Esophagus muscularis mucosa (tissue), 4 donors: ENCODE measurements around the gene ACIN1.

Source experiments
- EP300 ChIP-seq: sonication (generic); formaldehyde crosslinking; IDR thresholded peaks from one replicate; pipeline ENCODE4 v1.6.1; 2017; ENCODE audit warnings: antibody characterized with exemption
- POLR2A ChIP-seq: fragments of 450-650 bp; IDR thresholded peaks from one replicate; pipeline ENCODE4 v1.6.1; 2017; ENCODE audit warnings: antibody characterized with exemption, moderate library complexity, mild to moderate bottlenecking, low read depth
- POLR2AphosphoS5 ChIP-seq, 2 donors: sonication (generic); formaldehyde crosslinking; IDR thresholded peaks; one replicate each; pipeline ENCODE4 v1.6.1; 2017; ENCODE audit warnings: antibody characterized with exemption in 2 of 2
- TF ChIP-seq, protein P1 (sequence below), 3 experiments: fragments of 200-600 bp in 2 of 3; fragments of 450-650 bp in 1 of 3; sonication (generic) in 2 of 3; IDR thresholded peaks; one replicate each; pipeline ENCODE4 v1.5.1; 2017 to 2019; ENCODE audit warnings: antibody characterized with exemption in 3 of 3, mild to moderate bottlenecking in 2 of 3, moderate library complexity in 1 of 3

DNA sequence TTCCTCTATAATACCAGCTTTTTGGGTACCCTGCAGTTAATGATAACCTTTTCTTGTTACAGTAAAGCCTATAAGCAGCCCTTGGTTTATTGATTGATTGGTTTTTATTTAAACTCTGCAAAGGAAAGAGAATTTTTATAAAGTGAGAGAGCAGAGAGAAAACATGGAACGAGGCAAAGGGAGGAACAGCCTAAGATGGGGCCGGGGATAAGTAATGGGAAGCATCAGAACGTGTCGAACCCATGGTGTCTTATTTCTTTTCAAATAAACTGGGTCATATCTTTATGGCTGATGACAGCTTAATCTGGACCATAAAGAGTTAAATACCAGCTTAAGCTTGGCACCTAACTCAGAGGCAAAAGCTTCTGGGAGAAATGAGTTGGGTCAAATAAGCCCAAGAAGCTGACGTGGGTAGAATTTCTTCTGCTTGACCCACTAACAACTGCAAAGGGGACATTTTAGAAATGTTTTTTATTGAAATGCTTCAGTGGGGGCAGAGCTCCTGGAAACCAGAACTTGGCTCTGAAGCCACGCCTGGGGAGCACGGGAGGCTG is 73.0 kb downstream of the ACIN1 start:
- TF ChIP-seq, protein P1, sequence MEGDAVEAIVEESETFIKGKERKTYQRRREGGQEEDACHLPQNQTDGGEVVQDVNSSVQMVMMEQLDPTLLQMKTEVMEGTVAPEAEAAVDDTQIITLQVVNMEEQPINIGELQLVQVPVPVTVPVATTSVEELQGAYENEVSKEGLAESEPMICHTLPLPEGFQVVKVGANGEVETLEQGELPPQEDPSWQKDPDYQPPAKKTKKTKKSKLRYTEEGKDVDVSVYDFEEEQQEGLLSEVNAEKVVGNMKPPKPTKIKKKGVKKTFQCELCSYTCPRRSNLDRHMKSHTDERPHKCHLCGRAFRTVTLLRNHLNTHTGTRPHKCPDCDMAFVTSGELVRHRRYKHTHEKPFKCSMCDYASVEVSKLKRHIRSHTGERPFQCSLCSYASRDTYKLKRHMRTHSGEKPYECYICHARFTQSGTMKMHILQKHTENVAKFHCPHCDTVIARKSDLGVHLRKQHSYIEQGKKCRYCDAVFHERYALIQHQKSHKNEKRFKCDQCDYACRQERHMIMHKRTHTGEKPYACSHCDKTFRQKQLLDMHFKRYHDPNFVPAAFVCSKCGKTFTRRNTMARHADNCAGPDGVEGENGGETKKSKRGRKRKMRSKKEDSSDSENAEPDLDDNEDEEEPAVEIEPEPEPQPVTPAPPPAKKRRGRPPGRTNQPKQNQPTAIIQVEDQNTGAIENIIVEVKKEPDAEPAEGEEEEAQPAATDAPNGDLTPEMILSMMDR (IDR thresholded peaks at IDR 0.05): no peak
- TF ChIP-seq POLR2A (no peak), POLR2AphosphoS5 (IDR thresholded peaks at IDR 0.05) (no peak), EP300 (no peak)
